ENCODE data around the gene AP4E1.

- TF ChIP-seq CTCF (IDR thresholded peaks at IDR 0.05) (no peak), CREB1 (CRISPR knock-in tag; IDR thresholded peaks at IDR 0.05) (no peak), IRF1 (CRISPR knock-in tag; IDR thresholded peaks at IDR 0.05) (no peak), NR2C2 (CRISPR knock-in tag; IDR thresholded peaks at IDR 0.05) (no peak), SP1 (CRISPR knock-in tag; conservative IDR thresholded peaks at IDR 0.05) (no peak), GABPB1 (CRISPR knock-in tag; IDR thresholded peaks at IDR 0.05) (no peak), E2F1 (CRISPR knock-in tag; IDR thresholded peaks at IDR 0.05) (no peak), RORB (CRISPR knock-in tag; IDR thresholded peaks at IDR 0.05) (no peak), ZSCAN18 (CRISPR knock-in tag; IDR thresholded peaks at IDR 0.05) (no peak), NR3C1 (CRISPR knock-in tag; conservative IDR thresholded peaks at IDR 0.05; ENCODE audit: low read depth) (no peak), HMGXB4 (CRISPR knock-in tag; IDR thresholded peaks at IDR 0.05) (no peak), ZNF121 (CRISPR knock-in tag; IDR thresholded peaks at IDR 0.05) (no peak)
These were observed 63.1 kb downstream of the AP4E1 start for GRCh38 chr15:50971542-50971941.
